ENCODE results near the gene ADRA1B.
"Not testable (repeated sequence)": the region's sequence is repeated elsewhere in the genome, so short reads cannot be mapped to it uniquely, and the experiment has no call there.

Gene ADRA1B

GRCh38 chr5:159993194-159993593, 76.9 kb downstream of the ADRA1B start:
- peaks cover 9% of the 10 kb centered on the region for H3K9me3 Mint-ChIP-seq
- no peak overlapping the region for H3K27ac Mint-ChIP-seq
- ATAC-seq (no peak), DNase-seq (ENCODE audit: low spot score in 2 of 2) (no peak)
- no peak overlapping the region for H3K4me3 Mint-ChIP-seq
- no peaks in the 10 kb centered on the region for H3K36me3 Mint-ChIP-seq
- no peaks in the 10 kb centered on the region for H3K4me1 Mint-ChIP-seq

DNA sequence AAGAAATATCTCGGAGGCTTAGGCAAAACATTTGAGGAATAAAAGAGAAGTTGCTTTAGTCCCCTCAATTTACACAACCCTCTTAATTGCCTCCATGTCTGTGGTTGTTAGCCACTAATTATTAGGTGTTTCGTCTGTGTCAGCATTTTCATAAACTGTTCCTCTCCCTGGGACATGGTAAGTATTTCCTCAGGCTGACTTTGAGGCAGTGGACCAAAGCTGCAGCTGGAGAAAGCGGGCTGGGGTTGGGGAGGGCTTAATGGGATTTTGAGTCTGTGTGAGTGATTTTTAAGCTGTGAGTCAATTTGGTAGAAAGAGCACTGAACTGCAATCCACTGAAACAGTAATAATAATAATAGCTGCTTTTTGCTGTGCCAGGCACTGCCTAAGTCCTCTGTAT, 79.6 kb downstream of the ADRA1B start:
- DNase-seq (ENCODE audit: low spot score in 2 of 2) (no peak), ATAC-seq (no peak)
- H3K4me1 Mint-ChIP-seq = no peaks in the 10 kb centered on the region
- H3K27ac Mint-ChIP-seq = no peak overlapping the region
- H3K36me3 Mint-ChIP-seq = no peaks in the 10 kb centered on the region
- H3K9me3 Mint-ChIP-seq = peaks cover 9% of the 10 kb centered on the region
- no peak overlapping the region for H3K4me3 Mint-ChIP-seq

GRCh38 chr5:160001457-160001856, 85.2 kb downstream of the ADRA1B start:
- Mint-ChIP-seq H3K4me1 (no peaks in the 10 kb centered on the region), H3K9me3 (no peaks in the 10 kb centered on the region), H3K4me3 (no peak overlapping the region), H3K27ac (no peak overlapping the region), H3K36me3 (no peaks in the 10 kb centered on the region)
- DNase-seq (ENCODE audit: low spot score in 2 of 2) = no peak
- no peak for ATAC-seq

GRCh38 chr5:160007514-160007913, 91.2 kb downstream of the ADRA1B start:
- Mint-ChIP-seq H3K36me3 (peaks cover 28% of the 10 kb centered on the region), H3K4me3 (no peak overlapping the region), H3K9me3 (no peaks in the 10 kb centered on the region), H3K4me1 (peaks cover 28% of the 10 kb centered on the region), H3K27ac (no peak overlapping the region)
- no peak for ATAC-seq
- no peak for DNase-seq (ENCODE audit: low spot score in 2 of 2)

DNA sequence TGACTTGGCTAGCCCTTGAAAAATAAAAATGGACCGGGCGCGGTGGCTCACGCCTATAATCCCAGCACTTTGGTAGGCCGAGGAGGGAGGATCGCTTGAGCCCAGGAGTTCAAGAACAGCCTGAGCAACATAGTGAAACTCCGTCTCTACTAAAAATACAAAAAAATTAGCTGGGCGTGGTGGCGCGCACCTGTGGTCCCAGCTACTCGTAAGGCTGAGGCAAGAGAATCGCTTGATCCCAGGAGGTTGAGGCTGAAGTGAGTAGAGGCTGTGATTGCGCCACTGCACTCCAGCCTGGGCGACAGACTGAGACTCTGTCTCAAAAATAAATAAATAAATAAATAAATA, 92.2 kb downstream of the ADRA1B start:
- DNase-seq (ENCODE audit: low spot score in 2 of 2) = peak in 1 of 2 donors; percentile 52
- H3K9me3 Mint-ChIP-seq, ATAC-seq: not testable (repeated sequence)
- peaks cover 37% of the 10 kb centered on the region for H3K36me3 Mint-ChIP-seq
- peak overlapping the region; percentile 97 for H3K27ac Mint-ChIP-seq
- H3K4me3 Mint-ChIP-seq = peak overlapping the region; percentile 95
- H3K4me1 Mint-ChIP-seq = peaks cover 28% of the 10 kb centered on the region

DNA sequence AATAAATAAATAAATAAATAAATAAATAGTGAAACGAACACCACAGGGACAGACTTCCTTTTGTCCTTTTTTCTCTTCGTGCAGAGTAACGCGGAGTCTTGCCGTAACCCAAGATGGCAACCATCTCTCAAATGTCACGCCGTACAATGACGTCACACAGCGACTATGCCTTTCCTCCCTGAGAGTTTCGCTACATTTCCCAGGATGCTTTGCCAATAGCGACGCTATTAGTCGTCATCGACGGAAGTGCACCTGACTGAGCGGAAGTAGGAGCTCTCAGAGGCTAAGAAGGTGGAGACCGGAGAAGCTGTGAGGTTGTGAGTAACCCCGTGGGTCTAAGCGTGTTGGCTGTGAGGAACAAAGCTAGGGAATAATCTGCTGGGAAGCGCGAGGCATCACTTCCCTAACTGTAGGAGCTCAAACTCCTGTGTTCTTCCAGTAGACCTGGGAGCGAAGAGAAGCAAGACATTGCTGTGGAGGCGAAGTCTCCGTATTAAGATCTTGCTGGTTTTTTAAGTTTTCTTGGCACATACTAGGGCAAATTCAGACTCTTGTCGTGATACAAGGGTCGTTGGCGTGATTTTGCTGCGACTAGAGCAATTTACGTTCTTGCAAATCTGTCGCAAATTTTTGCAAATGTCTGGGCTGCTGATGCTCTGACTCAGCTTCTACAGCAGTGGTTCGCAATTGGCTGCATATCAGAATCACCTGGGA, 92.8 kb downstream of the ADRA1B start, which contains the start of gene TTC1:
Gene TTC1 (plus strand): TSS at position 263 of the 714 bp plus-strand sequence. CDS start 1,390 bp downstream, outside the sequence.
- peaks cover 43% of the 10 kb centered on the region for H3K36me3 Mint-ChIP-seq
- ATAC-seq (peak; percentile 100), DNase-seq (ENCODE audit: low spot score in 2 of 2) (peak; percentile 71 to 89)
- H3K27ac Mint-ChIP-seq = peak within 1 kb of the TSS; percentile 97
- peaks cover 28% of the 10 kb centered on the region for H3K4me1 Mint-ChIP-seq
- H3K9me3 Mint-ChIP-seq = no peaks in the 10 kb centered on the region
- peak within 1 kb of the TSS; percentile 95 for H3K4me3 Mint-ChIP-seq

GRCh38 chr5:160009591-160009989, 93.3 kb downstream of the ADRA1B start:
- peak overlapping the region; percentile 95 for H3K4me3 Mint-ChIP-seq
- peak overlapping the region; percentile 97 for H3K27ac Mint-ChIP-seq
- H3K4me1 Mint-ChIP-seq = peaks cover 28% of the 10 kb centered on the region
- ATAC-seq = no peak
- no peak for DNase-seq (ENCODE audit: low spot score in 2 of 2)
- no peaks in the 10 kb centered on the region for H3K9me3 Mint-ChIP-seq
- H3K36me3 Mint-ChIP-seq = peaks cover 48% of the 10 kb centered on the region

GRCh38 chr5:160011471-160011870, 95.2 kb downstream of the ADRA1B start:
- Mint-ChIP-seq H3K4me3 (no peak overlapping the region), H3K9me3 (no peaks in the 10 kb centered on the region), H3K4me1 (peaks cover 28% of the 10 kb centered on the region), H3K36me3 (peaks cover 64% of the 10 kb centered on the region), H3K27ac (peak overlapping the region; percentile 10)
- DNase-seq (ENCODE audit: low spot score in 2 of 2) = no peak
- no peak for ATAC-seq

GRCh38 chr5:160014197-160014596, 97.9 kb downstream of the ADRA1B start:
- ATAC-seq; H3K9me3 Mint-ChIP-seq; DNase-seq (ENCODE audit: low spot score in 2 of 2); H3K4me3 Mint-ChIP-seq; H3K27ac Mint-ChIP-seq: not testable (repeated sequence)
- Mint-ChIP-seq H3K4me1 (peaks cover 30% of the 10 kb centered on the region), H3K36me3 (peaks cover 66% of the 10 kb centered on the region)

DNA sequence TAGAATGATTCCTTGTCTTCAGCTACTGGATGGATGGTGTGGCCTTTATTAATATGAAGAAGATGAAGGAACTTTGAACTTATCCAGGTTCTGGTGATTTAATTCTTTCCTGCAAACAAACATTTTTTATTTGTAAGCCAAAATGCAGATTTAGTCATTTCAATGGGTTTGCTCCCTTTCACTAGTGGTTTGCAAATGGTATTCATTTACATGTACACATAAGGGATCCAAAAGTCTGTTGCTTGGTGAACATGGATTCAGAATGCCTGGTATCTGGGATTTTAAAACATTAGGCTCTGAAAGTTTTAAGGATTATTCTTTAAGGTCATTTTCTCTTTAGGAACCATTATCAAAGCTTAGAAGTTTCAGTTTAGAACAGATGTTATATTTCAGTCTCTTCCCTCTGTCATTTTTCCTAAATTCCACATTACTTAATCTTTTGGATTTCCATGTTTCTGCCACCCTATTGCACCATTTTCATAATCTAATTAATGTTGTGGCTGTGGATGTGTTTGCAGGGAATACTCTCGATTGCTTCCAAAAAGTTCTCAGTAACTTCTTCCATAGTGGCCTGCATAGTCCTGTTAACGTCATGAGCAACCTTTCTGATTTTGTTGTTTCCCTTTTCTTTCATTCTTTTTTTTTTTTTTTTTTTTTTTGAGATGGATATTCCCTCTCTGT, 102.8 kb downstream of the ADRA1B start:
- Mint-ChIP-seq H3K4me3 (no peak overlapping the region), H3K27ac (peak overlapping the region; percentile 42), H3K36me3 (peaks cover 59% of the 10 kb centered on the region), H3K4me1 (peaks cover 32% of the 10 kb centered on the region), H3K9me3 (no peaks in the 10 kb centered on the region)
- DNase-seq (ENCODE audit: low spot score in 2 of 2) (no peak), ATAC-seq (no peak)

- DNase-seq (ENCODE audit: low spot score in 2 of 2) (no peak), ATAC-seq (no peak)
- Mint-ChIP-seq H3K4me3 (no peak overlapping the region), H3K4me1 (peaks cover 32% of the 10 kb centered on the region), H3K27ac (peak overlapping the region; percentile 42), H3K36me3 (peaks cover 57% of the 10 kb centered on the region), H3K9me3 (no peaks in the 10 kb centered on the region)
Observed at GRCh38 chr5:160020266-160020770, 104.0 kb downstream of the ADRA1B start.

DNA sequence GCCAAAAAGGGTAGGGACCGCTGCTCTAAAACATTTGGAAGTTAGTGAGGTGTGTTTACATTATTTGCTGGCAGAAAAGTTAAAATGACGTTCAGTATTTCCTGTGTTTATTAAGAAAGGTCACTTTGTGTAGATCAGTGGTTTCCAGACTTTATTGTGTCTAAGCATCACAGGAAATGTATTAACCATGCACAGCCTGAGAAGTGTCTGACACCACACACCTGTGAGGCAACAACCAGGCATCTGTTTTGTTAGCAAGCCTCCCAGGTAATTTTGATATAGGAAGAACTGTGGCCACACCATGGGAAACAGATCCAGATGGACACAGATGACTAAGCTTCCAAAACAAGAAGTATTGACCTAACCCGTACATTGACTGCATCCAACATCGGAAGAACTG, 104.7 kb downstream of the ADRA1B start:
- H3K9me3 Mint-ChIP-seq = no peaks in the 10 kb centered on the region
- DNase-seq (ENCODE audit: low spot score in 2 of 2) (no peak), ATAC-seq (no peak)
- peaks cover 57% of the 10 kb centered on the region for H3K36me3 Mint-ChIP-seq
- no peak overlapping the region for H3K27ac Mint-ChIP-seq
- no peak overlapping the region for H3K4me3 Mint-ChIP-seq
- peaks cover 32% of the 10 kb centered on the region for H3K4me1 Mint-ChIP-seq

GRCh38 chr5:160021831-160022446, 105.7 kb downstream of the ADRA1B start:
- H3K27ac Mint-ChIP-seq = peak overlapping the region; percentile 2
- peaks cover 63% of the 10 kb centered on the region for H3K36me3 Mint-ChIP-seq
- ATAC-seq (peak; percentile 85), DNase-seq (ENCODE audit: low spot score in 2 of 2) (peak; percentile 42 to 71)
- no peaks in the 10 kb centered on the region for H3K9me3 Mint-ChIP-seq
- H3K4me1 Mint-ChIP-seq = peaks cover 32% of the 10 kb centered on the region
- H3K4me3 Mint-ChIP-seq = no peak overlapping the region
